NCI-H1694 (cell line): ENCODE data around the gene GDF10.

Experiments
- DNase-seq: peaks from one replicate; lab custom pipeline; 2025; lab: John Stamatoyannopoulos, UW

The GDF10 gene

DNA sequence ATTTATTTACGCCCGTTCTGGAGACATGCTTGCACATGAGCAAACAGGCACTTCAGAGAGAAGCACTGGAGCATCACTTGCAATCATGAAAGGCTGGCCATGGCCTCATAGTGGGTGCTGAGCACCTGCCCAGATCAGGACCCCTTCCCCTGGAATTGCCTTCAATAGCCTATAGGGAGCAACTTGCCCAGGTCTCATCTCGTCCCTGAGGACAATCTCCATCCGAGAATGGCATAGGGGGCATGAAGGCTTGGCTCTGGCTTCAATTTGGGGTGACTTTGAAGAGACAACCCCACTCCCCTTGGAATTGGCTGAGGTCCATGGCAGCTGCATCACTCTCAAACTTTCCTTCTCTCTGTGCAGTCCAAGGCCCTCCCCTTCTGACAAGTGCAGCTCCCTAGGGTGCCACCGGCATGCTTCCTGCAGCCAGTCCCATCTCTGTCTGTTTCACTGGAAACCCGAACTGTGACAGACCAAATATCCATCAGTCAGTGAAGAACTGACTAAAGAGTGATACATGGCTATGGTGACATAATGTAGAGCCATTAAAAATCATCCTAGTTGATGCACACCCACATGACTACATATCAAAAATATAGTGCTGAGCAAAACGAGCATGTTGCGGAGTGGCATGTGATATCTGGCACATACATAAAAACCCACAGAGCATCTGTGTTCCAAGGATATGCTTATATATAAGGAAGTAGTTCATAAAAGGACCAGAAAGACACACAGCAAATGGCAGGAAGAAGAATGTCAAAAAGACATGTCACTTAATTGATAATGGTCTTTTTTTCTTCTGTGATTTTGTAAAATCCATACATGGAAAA lies 34.7 kb downstream of the GDF10 start:
- DNase-seq, result no peak

DNA sequence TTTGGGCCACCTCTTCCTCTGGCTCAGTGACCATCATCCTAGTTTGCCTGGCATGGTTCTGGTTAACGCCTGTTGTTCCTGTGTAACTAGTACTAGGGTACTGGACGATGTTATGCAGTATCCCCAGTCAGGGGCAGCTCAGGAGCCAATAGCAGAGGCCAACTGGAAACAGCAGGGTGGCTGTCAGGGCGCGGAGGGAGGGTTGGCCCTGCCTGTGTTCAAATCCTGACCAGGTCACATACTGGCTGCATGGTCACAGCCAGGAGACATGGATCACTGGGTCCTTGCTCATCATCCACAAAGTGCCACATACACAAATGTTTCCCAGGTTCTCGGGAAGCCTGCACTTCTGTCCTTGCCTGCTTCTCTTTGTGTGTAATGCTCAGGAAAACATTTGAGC lies 35.9 kb downstream of the GDF10 start:
- no peak for DNase-seq

DNA sequence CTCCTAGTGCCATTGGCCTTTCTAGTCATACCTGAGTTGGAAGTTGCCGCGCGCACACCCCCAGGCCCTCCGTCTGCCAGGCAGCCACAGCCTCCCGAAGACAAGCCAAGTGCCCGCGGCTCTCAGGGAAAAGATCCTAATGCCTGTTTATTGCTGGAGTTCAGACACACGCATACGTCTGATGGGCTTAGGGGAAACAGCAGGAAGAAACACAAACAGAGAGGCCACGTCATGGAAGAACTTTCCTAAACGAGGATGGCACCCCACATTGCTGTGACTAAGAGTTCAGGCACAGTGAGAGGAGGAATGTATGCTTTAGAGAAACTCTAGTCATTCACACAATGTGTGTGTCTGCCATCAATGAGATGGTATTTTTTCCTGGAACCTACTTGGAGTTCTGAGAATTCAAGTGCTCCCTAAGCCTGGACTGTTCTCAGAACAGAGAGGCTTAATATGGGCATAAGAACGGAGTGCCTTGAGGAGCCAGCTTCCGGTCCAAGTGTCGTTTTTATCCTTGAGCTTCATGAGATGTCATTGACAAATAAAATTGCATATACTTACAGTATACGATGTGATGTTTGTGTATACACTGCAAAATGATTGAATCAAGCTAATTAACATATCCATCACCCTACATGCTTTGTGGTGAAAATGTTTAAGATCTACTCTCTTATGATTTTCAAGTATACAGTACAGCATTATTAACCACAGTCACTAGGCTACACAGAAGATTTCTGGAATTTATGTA lies 36.6 kb downstream of the GDF10 start:
- no peak for DNase-seq

DNA sequence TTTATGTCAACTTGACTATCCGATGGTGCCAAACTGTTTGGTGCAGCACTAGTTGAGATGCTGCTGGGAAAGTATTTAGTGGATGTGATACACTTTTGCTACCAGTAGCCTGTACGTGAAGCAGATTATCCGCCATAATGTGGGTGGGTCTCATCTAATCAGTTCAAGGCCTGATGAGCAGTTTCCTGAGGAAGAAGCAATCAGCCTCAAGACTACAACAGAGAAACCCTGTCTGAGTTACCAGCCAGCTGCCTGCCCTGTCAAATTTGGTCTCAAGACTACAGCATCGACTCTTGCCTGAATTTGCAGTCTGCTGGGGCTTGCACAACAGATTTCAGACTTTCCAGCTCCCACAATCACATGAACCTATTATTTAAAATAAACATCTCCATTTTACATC lies 37.3 kb downstream of the GDF10 start:
- no peak for DNase-seq

DNA sequence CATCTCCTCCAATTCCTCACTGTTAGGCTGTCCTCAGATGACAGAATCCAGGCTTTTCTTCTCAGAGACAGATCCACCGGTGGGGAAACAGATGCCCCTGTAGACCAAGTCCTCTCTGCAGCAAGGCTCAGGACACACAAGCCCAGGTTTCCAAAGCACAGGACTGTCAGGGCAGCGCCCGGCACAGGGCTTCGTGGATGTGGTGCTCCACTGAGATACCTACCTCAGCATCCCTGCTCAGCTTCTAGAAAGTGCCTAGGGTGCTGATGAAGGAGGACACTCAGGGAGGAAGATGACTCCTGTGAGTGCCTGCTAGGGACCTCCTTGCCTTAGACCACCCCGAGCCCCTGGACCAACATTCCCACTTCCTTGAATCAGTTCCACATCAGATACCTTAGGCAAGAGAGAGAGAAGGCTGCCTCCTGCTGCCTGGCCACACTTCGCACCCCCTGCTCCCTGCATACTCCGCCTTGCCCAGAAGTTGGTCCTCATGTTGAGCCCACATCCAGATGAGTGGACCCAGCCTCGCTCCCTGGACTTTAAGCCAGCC lies 39.3 kb downstream of the GDF10 start:
- no peak for DNase-seq

DNA sequence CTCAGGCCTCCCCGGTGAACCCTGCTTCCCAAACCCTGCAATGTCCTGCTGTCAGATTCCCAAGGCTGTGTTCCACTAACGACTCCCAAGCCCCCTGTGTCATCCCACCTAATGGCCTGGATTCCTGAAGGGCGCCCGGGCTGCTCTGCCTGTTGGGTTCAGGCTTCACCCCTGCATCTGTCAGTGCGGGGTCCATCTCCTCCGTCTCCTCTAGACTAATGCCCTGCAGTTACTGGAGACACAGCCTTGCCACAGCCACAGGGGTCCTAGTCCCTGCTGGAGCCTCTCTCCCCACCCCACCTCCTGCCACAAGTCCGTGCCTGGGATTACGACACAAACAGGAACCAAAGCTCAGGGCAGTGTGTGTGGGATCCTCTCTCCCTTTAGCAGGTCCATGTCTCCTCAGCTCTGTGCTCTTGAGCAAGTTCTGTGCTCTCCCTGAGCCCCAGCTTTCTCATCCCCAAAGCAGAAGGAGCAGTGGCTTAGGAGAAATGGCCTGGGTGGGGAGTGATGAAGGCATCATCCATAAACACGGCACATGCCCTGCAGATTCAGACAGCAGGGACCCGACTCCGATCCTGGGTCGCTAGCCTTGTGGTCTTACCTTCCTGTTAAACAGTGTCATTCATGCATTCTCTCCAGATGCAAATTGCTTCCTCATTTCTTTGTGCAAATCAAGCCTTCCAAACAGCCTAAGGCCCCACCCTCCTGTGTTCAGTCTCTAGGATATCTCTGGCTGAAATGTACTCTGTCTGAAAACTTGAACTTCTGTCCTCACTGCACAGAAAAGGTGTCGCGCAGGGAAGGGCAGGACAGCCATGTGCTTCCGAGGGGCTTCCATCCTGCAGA lies 40.0 kb downstream of the GDF10 start:
- DNase-seq, result no peak

DNA sequence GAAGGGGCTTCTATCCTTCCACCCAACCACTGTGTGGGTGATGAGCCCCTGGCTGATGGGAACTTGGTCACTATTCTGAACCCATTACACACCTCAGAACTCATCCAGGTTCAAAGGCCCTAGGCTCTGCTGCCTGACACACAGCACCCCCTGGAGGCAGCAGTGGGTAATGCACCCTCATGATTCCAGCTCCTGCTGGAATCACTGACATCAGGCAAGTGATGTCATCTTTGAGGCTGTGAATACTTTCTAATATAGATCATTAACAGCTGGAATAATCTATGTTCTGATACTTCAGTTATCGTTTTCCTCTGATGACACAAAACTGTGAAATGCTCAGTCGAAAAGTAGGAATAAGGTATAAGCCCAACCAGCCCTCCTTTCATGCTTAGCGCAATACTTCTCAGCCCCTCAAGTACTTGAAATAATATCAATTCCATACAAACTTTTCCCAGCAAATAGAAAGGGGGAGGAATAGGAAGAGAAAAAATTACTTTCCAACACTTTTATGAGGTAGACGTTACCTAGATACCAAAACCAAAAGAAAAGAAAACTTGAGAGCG lies 40.7 kb downstream of the GDF10 start:
- peak; percentile 55 for DNase-seq

DNA sequence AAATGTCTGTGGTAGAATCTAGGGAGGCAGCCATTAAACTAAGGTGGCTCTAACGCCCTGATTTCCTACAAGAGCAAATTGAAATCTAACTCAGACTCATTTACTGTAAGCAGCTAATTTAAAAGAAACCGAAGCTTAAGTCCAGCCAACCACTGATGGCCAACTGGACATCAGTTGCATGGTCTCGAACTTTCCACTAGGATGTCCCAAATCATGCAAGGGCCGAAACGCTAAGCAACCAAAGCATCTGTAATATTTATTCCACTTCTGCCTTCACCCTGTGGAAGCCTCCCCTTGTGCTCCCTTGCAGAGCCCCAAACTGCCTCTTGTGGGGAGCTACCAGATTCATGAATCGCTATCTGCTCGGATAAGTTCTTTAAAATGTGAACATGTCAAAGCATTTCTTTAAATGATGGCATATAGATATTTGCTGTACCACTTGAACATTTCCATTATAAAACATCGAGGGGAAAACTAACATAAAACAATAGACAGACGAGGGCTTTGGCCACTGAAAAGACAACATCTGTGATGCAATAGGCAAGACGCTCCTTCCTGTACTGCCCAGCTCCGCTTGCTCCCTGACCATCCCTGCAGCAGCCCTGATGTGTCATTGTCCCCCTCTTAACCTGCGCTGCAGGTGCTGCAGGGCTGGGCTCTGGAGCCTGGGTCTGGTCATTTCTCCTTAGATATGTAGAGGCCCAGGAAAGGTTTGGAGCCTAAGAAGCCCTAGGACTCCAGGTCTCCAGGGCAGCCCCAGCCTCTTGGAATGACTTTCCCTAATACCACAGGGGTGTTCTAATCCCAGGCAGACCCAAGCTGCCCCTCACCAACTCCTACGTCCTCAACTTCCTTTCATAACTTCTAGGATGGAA lies 45.2 kb downstream of the GDF10 start:
- no peak for DNase-seq

DNA sequence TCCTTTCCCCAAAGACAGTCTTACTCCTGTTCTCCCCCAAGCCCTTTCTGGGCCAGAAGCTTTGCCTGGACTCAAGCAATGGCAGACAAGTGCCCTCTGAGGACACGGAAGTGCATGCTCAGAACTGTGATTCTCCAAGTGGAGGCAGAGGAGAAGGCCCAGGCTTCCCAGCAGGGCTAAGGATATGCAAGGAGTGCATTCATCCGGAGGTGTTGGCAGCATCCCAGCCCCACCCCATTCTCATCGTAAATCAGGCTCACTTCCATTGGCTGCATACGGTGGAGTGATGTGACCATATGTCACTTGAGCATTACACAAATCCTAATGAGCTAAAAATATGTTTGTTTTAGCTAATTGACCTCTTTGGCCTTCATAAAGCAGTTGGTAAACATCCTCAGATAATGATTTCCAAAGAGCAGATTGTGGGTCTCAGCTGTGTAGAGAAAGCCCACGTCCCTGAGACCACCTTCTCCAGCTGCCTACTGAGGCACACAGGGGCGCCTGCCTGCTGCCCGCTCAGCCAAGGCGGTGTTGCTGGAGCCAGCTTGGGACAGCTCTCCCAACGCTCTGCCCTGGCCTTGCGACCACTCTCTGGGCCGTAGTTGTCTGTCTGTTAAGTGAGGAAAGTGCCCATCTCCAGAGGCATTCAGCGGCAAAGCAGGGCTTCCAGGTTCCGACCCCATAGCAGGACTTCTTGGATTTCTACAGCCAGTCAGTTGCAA lies 46.7 kb downstream of the GDF10 start:
- peak; percentile 91 for DNase-seq

DNA sequence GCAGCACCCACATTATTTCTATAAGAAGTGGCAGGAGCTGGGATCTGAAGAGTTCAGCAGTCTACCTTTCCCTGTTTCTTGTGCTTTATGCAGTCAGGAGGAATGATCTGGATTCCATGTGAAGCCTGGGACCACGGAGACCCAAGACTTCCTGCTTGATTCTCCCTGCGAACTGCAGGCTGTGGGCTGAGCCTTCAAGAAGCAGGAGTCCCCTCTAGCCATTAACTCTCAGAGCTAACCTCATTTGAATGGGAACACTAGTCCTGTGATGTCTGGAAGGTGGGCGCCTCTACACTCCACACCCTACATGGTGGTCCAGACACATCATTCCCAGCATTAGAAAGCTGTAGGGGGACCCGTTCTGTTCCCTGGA lies 47.3 kb downstream of the GDF10 start:
- no peak for DNase-seq

DNA sequence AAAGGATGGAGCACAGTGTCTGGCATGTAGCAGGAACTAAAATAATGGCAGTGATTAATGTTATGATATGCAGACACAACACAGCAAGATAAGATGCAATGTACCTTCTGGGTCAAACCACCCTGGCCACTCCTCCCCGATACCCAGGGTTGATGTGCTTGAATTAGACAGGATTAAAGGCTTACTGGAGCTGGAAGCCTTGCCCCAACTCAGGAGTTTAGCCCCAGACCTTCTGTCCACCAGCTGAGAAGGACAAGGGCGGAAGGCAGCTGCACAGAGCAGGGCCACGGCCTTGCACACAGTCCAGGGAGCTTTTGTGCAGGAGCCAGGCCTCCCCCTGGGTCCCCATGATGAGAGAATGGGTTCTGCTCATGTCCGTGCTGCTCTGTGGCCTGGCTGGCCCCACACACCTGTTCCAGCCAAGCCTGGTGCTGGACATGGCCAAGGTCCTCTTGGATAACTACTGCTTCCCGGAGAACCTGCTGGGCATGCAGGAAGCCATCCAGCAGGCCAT lies 48.2 kb downstream of the GDF10 start, which contains the start of gene RBP3:
Gene RBP3, plus strand, starts transcription at position 226 of the 514 bp plus-strand sequence. Its CDS starts 122 bp downstream, at position 348.
- no peak for DNase-seq

DNA sequence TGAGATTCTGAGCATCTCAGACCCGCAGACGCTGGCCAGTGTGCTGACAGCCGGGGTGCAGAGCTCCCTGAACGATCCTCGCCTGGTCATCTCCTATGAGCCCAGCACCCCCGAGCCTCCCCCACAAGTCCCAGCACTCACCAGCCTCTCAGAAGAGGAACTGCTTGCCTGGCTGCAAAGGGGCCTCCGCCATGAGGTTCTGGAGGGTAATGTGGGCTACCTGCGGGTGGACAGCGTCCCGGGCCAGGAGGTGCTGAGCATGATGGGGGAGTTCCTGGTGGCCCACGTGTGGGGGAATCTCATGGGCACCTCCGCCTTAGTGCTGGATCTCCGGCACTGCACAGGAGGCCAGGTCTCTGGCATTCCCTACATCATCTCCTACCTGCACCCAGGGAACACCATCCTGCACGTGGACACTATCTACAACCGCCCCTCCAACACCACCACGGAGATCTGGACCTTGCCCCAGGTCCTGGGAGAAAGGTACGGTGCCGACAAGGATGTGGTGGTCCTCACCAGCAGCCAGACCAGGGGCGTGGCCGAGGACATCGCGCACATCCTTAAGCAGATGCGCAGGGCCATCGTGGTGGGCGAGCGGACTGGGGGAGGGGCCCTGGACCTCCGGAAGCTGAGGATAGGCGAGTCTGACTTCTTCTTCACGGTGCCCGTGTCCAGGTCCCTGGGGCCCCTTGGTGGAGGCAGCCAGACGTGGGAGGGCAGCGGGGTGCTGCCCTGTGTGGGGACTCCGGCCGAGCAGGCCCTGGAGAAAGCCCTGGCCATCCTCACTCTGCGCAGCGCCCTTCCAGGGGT lies 48.9 kb downstream of the GDF10 start:
- no peak for DNase-seq

DNA sequence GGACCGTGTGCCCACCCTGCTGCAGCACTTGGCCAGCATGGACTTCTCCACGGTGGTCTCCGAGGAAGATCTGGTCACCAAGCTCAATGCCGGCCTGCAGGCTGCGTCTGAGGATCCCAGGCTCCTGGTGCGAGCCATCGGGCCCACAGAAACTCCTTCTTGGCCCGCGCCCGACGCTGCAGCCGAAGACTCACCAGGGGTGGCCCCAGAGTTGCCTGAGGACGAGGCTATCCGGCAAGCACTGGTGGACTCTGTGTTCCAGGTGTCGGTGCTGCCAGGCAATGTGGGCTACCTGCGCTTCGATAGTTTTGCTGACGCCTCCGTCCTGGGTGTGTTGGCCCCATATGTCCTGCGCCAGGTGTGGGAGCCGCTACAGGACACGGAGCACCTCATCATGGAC lies 49.5 kb downstream of the GDF10 start:
- no peak for DNase-seq

DNA sequence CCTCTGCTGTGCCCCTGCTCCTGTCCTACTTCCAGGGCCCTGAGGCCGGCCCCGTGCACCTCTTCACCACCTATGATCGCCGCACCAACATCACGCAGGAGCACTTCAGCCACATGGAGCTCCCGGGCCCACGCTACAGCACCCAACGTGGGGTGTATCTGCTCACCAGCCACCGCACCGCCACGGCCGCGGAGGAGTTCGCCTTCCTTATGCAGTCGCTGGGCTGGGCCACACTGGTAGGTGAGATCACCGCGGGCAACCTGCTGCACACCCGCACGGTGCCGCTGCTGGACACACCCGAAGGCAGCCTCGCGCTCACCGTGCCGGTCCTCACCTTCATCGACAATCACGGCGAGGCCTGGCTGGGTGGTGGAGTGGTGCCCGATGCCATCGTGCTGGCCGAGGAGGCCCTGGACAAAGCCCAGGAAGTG lies 50.0 kb downstream of the GDF10 start:
- no peak for DNase-seq

DNA sequence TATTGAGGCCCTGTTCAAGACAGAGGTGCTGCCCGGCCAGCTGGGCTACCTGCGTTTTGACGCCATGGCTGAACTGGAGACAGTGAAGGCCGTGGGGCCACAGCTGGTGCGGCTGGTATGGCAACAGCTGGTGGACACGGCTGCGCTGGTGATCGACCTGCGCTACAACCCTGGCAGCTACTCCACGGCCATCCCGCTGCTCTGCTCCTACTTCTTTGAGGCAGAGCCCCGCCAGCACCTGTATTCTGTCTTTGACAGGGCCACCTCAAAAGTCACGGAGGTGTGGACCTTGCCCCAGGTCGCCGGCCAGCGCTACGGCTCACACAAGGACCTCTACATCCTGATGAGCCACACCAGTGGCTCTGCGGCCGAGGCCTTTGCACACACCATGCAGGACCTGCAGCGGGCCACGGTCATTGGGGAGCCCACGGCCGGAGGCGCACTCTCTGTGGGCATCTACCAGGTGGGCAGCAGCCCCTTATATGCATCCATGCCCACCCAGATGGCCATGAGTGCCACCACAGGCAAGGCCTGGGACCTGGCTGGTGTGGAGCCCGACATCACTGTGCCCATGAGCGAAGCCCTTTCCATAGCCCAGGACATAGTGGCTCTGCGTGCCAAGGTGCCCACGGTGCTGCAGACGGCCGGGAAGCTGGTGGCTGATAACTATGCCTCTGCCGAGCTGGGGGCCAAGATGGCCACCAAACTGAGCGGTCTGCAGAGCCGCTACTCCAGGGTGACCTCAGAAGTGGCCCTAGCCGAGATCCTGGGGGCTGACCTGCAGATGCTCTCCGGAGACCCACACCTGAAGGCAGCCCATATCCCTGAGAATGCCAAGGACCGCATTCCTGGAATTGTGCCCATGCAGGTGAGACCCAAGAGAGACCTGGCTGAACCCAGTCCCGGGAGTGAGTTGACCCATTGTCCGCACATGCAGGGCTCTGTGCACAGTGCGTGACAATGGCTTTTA lies 51.0 kb downstream of the GDF10 start:
- no peak for DNase-seq

DNA sequence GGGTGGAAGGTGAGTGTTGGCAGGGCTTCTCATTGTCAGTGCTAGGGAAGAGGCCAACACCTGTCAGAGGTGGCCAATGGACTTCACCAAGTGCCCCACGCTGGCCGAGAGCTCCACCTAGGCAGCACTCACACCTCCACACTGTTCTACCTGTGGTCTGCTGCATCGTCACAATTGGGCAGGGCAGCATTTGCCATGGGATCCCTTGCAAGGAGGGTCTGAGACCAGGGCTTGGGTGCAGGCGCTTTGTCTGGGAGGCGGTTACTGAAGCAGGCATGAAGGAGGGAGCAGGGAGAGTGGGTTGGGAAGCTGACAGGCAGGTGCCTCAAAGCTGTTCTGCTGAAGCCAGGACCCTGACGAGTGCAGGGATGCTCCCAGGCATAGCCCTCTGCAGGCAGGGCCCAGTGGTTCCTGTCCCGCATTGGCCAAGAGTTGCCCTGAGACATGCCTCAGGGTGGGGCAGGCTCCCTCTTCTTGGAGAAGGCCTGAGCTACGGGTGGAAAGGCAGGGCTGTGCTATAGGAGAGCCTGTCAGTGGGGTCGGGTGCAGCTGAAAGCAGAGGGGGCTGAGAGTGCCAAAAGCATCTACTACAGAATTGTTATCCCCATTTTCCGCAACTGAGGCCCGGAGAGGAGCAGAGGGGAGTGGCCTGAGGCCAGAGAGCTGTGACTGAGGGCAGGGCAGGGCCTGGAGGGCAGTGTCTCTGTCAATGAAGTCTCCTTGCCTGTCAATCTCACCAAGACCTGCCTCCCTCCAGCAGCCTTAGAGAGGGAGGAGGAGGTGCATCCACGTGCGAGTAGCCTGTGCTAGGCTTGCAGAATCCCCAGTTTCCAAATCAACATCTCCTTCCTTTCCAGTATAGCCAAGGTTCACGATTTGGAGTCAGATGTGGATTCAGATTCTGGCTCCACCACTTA lies 52.2 kb downstream of the GDF10 start:
- no peak for DNase-seq

DNA sequence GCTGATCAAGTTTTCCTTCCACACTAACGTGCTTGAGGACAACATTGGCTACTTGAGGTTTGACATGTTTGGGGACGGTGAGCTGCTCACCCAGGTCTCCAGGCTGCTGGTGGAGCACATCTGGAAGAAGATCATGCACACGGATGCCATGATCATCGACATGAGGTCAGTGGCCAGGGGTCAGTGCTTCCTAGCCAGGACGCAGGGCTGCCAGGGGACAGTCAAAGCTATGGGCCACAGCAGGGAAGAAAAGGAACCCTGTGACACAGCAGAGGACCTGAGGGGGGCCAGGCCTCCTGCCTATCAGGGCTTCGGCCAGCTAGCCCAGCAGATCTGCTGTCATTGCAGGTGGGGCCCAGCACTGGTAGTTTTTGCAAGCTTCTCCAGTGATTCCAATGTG lies 53.4 kb downstream of the GDF10 start:
- DNase-seq, result no peak
